B cell (primary cell): ENCODE data around the gene HMGN4. TPM values are rescaled to one million over a fixed set of nuclear protein-coding genes. Genes with fewer than 3 reads are reported as not detected.
"Not testable (repeated sequence)": the region's sequence is repeated elsewhere in the genome, so short reads cannot be mapped to it uniquely, and the experiment has no call there.

Experiments
- ATAC-seq: fragments of 200-7000 bp; cut with Tn5 transposase; one replicate; pipeline ENCODE4 v1.10.0; 2021; ENCODE audit warnings: low read depth, mild to moderate bottlenecking, moderate number of reproducible peaks, moderate library complexity
- CTCF ChIA-PET: fragments of 350-600 bp; sonication (Branson Sonifier 250); formaldehyde crosslinking; loops from one replicate; lab custom pipeline; 2021; ENCODE audit warnings: antibody characterized with exemption, inconsistent platforms; lab: Charles Lee
- POLR2A ChIA-PET: fragments of 350-600 bp; sonication (Branson Sonifier 250); formaldehyde crosslinking; loops from one replicate; lab custom pipeline; 2021; ENCODE audit warnings: antibody characterized with exemption; lab: Charles Lee
- DNase-seq: peaks from one replicate; pipeline ENCODE4 v3.0.0; 2013
- H2AFZ ChIP-seq: 2 replicates; pipeline ENCODE4 v1.6.1; 2012; ENCODE audit warnings: mild to moderate bottlenecking, low read depth, low read length; ENCODE audit not compliant: insufficient read depth, poor library complexity, severe bottlenecking
- H3K27ac ChIP-seq, 2 donors: 1 replicate in 1 of 2; 2 replicates in 1 of 2; pipeline ENCODE4 v1.5.1; 2012 to 2013; ENCODE audit warnings: low read length in 2 of 2, mild to moderate bottlenecking in 2 of 2, moderate library complexity in 1 of 2
- H3K27me3 ChIP-seq, 4 experiments: fragments of 200-600 bp in 1 of 4; sonication (generic) in 1 of 4; replicated peaks in 1 of 4; 1 replicate in 2 of 4; 2 replicates in 2 of 4; pipeline versions ENCODE4 v1.6.1 to v1.7.0; 2013 to 2016; ENCODE audit warnings: low read length in 3 of 4, mild to moderate bottlenecking in 2 of 4, mixed read lengths in 1 of 4, moderate library complexity in 1 of 4; ENCODE audit not compliant: insufficient read depth in 4 of 4, control insufficient read depth in 3 of 4; ENCODE audit errors: control extremely low read depth in 1 of 4
- H3K36me3 ChIP-seq, 2 experiments: replicated peaks in 1 of 2; 1 replicate in 1 of 2; 2 replicates in 1 of 2; pipeline versions ENCODE4 v1.6.1 to v1.7.1; 2013; ENCODE audit warnings: low read length in 1 of 2; ENCODE audit not compliant: insufficient read depth in 2 of 2, control insufficient read depth in 1 of 2; ENCODE audit errors: control extremely low read depth in 1 of 2, extremely low read depth in 1 of 2
- H3K4me1 ChIP-seq, 2 donors: fragments of 200-600 bp in 1 of 2; sonication (generic) in 1 of 2; 1 replicate in 1 of 2; 2 replicates in 1 of 2; pipeline versions ENCODE4 v1.5.1 to v1.6.1; 2013 to 2017; ENCODE audit warnings: low read length in 2 of 2; ENCODE audit not compliant: control insufficient read depth in 2 of 2, insufficient read depth in 2 of 2
- H3K4me2 ChIP-seq: replicated peaks from 2 replicates; pipeline ENCODE3; 2012; ENCODE audit warnings: mild to moderate bottlenecking, low read depth, low read length; ENCODE audit not compliant: poor library complexity, severe bottlenecking
- H3K4me3 ChIP-seq, 5 experiments: fragments of 200-600 bp in 1 of 5; sonication (generic) in 1 of 5; 1 replicate in 3 of 5; 2 replicates in 2 of 5; pipeline versions ENCODE4 v1.5.1 to v1.7.0; 2011 to 2016; ENCODE audit warnings: low read length in 4 of 5, mild to moderate bottlenecking in 4 of 5, low read depth in 2 of 5, control low read depth in 1 of 5, moderate library complexity in 1 of 5; ENCODE audit not compliant: insufficient read depth in 1 of 5; ENCODE audit errors: control extremely low read depth in 1 of 5, extremely low read depth in 1 of 5
- H3K79me2 ChIP-seq: fragments of 200-600 bp; sonication (generic); one replicate; pipeline ENCODE4 v1.6.0; 2016; ENCODE audit warnings: low read length; ENCODE audit not compliant: control insufficient read depth, insufficient read depth
- H3K9ac ChIP-seq: fragments of 200-600 bp; sonication (generic); 2 replicates; pipeline ENCODE4 v1.6.1; 2017; ENCODE audit warnings: mild to moderate bottlenecking, low read length, moderate library complexity
- H3K9me3 ChIP-seq, 3 donors: one replicate each; pipeline versions ENCODE4 v1.6.1 to v1.7.1; 2013; ENCODE audit warnings: low read length in 2 of 3; ENCODE audit not compliant: control insufficient read depth in 2 of 3, insufficient read depth in 1 of 3; ENCODE audit errors: control extremely low read depth in 1 of 3
- H4K20me1 ChIP-seq: 2 replicates; pipeline ENCODE4 v1.6.0; 2012; ENCODE audit warnings: mild to moderate bottlenecking, low read length; ENCODE audit not compliant: insufficient read depth, control insufficient read depth, poor library complexity, severe bottlenecking
- H3K27ac Mint-ChIP-seq: one replicate; pipeline ENCODE4 v1.8.0; 2021; ENCODE audit warnings: mixed read lengths
- H3K27me3 Mint-ChIP-seq: one replicate; pipeline ENCODE4 v1.8.0; 2021; ENCODE audit warnings: mixed read lengths
- H3K4me1 Mint-ChIP-seq: one replicate; pipeline ENCODE4 v1.8.0; 2021; ENCODE audit warnings: mixed read lengths
- H3K4me3 Mint-ChIP-seq: one replicate; pipeline ENCODE4 v1.8.0; 2021; ENCODE audit warnings: mixed read lengths
- H3K9me3 Mint-ChIP-seq: one replicate; pipeline ENCODE4 v1.8.0; 2022; ENCODE audit warnings: mixed read lengths; ENCODE audit not compliant: insufficient read depth
- CTCF ChIP-seq: fragments of 200-600 bp; IDR thresholded peaks from one replicate; pipeline ENCODE4 v1.8.0; 2022; ENCODE audit warnings: antibody characterized with exemption, mild to moderate bottlenecking
- EZH2 ChIP-seq: IDR thresholded peaks from 2 replicates; pipeline ENCODE4 v1.6.1; 2012; ENCODE audit warnings: borderline replicate concordance, low read depth, mild to moderate bottlenecking, moderate library complexity, low read length; ENCODE audit not compliant: insufficient read depth, poor library complexity, severe bottlenecking
- WGBS: methylation state at CpG from one replicate; pipeline ENCODE4 v1.1.5; 2013; ENCODE audit warnings: missing lambda C conversion rate; ENCODE audit not compliant: insufficient coverage; 5-methylcytosine and 5-hydroxymethylcytosine counted together
- intact Hi-C: fragments of 100-400 bp; cut with micrococcal nuclease; formaldehyde crosslinking; loops from one replicate; pipeline ENCODE4 v1.10.0; 2022
- polyA plus RNA-seq: library from polyadenylated mRNA; depleted of rRNA; stranded (reverse); fragments of >200 nt; gene quantifications from 2 replicates; pipeline ENCODE4 v1.2.3, GENCODE V29; 2012
- total RNA-seq, 2 donors: library from RNA; stranded (reverse); fragments of 120-200 nt in 1 of 2; gene quantifications; 1 replicate in 1 of 2; 2 replicates in 1 of 2; pipeline versions ENCODE4 v1.2.3 to v1.2.4, GENCODE V29; 2013 to 2022

HMGN4 gene
- total and polyA plus RNA-seq, 2 donors (not counting 1 experiment from before 2014, with no cell fraction given): 37.7 to 81.1 TPM

GRCh38 chr6:26521600-26522391 is 16.4 kb upstream of the HMGN4 start:
- intact Hi-C loops: loop anchor here (1.0 to 5.0 kb wide), 9 partner anchors 11 to 81 kb away; partner anchors contain the start of genes ABT1, BTN2A1 and BTN3A3
- no peaks in the 10 kb centered on the region for H3K27me3 Mint-ChIP-seq
- peak overlapping the region; percentile 84 for H3K4me3 Mint-ChIP-seq
- no peaks in the 10 kb centered on the region for H3K27me3 ChIP-seq
- no peaks in the 10 kb centered on the region for H3K9me3 Mint-ChIP-seq
- 16% methylated on average over 74 of the region's 74 CpGs for WGBS
- DNase-seq (peak; percentile 92), ATAC-seq (peak; percentile 78)
- peaks cover 15% of the 10 kb centered on the region for H3K79me2 ChIP-seq
- H3K9ac ChIP-seq: peak overlapping the region; percentile 66
- peak overlapping the region; percentile 97 for H2AFZ ChIP-seq
- no peaks in the 10 kb centered on the region for H3K9me3 ChIP-seq
- peaks cover 33% of the 10 kb centered on the region for H3K4me1 Mint-ChIP-seq
- ChIA-PET CTCF (interaction anchor here (1.0 to 4.3 kb wide), 7 partner anchors 11 to 346 kb away, joined by 3 to 27 read pairs (median 3); no protein-coding TSS in a partner anchor), POLR2A (interaction anchor here (1.1 to 4.5 kb wide), 5 partner anchors 11 to 398 kb away, joined by 3 to 51 read pairs (median 4); partner anchors contain the start of gene HMGN4)
- H3K36me3 ChIP-seq: no peaks in the 10 kb centered on the region
- peak overlapping the region; percentile 85 to 94 for H3K27ac ChIP-seq
- TF ChIP-seq CTCF: peak; percentile 65
- TF ChIP-seq EZH2: no peak
- peak overlapping the region; percentile 91 for H3K27ac Mint-ChIP-seq
- H3K4me3 ChIP-seq: peak overlapping the region; percentile 60 to 95 (median 74)
- H4K20me1 ChIP-seq: no peaks in the 10 kb centered on the region
- H3K4me1 ChIP-seq: peaks cover 17 to 20% of the 10 kb centered on the region in 2 donors
- H3K4me2 ChIP-seq: peak overlapping the region; percentile 81

- CTCF ChIA-PET: interaction anchor here (0.9 to 4.3 kb wide), 6 partner anchors 10 to 201 kb away, joined by 3 to 27 read pairs (median 4); partner anchors contain the start of gene HMGN4
Measured at GRCh38 chr6:26522486-26523228, 15.5 kb upstream of the HMGN4 start.

GRCh38 chr6:26524314-26524713 is 13.9 kb upstream of the HMGN4 start:
- H3K9me3 Mint-ChIP-seq, H3K27me3 ChIP-seq, H3K36me3 ChIP-seq, H3K27ac Mint-ChIP-seq, POLR2A ChIA-PET, H3K9me3 ChIP-seq, H3K9ac ChIP-seq, H4K20me1 ChIP-seq, H3K4me3 Mint-ChIP-seq, DNase-seq, H3K4me2 ChIP-seq, H3K27ac ChIP-seq, H3K4me3 ChIP-seq, H3K27me3 Mint-ChIP-seq, ATAC-seq, H2AFZ ChIP-seq: not testable (repeated sequence)
- Histone ChIP-seq H3K79me2 (peaks cover 15% of the 10 kb centered on the region), H3K4me1 (peaks cover 17 to 20% of the 10 kb centered on the region in 2 donors)
- CTCF ChIA-PET: interaction anchor here (0.7 to 1.3 kb wide), 3 partner anchors 9 to 45 kb away, joined by 3 to 6 read pairs (median 4); no protein-coding TSS in a partner anchor
- peaks cover 33% of the 10 kb centered on the region for H3K4me1 Mint-ChIP-seq
- intact Hi-C loops: loop anchor here (5.0 kb wide), 1 partner anchor 67 kb away; the partner anchor contains the start of gene BTN2A1
- 100% methylated on average over 1 of the region's 2 CpGs for WGBS

More at GRCh38 chr6:26522486-26523228, 15.5 kb upstream of the HMGN4 start:
- intact Hi-C loops: loop anchor here (1.0 to 5.0 kb wide), 2 partner anchors 46 to 65 kb away; partner anchors contain the start of gene BTN2A1
- no CpG with 5 or more reads among the region's 11 CpGs for WGBS
- Histone ChIP-seq H2AFZ (peak overlapping the region; percentile 97), H3K4me3 (peak overlapping the region; percentile 0 to 84 (median 70)), H3K79me2 (peaks cover 15% of the 10 kb centered on the region), H3K4me1 (peaks cover 17 to 20% of the 10 kb centered on the region in 2 donors), H3K4me2 (peak overlapping the region; percentile 81), H3K9ac (peak overlapping the region; percentile 66), H3K27ac (peak overlapping the region; percentile 85 to 94)
- H3K9me3 ChIP-seq, ATAC-seq, H3K27me3 Mint-ChIP-seq, H3K9me3 Mint-ChIP-seq, H4K20me1 ChIP-seq, H3K36me3 ChIP-seq, H3K27me3 ChIP-seq: not testable (repeated sequence)
- Mint-ChIP-seq H3K4me1 (peaks cover 33% of the 10 kb centered on the region), H3K27ac (peak overlapping the region; percentile 91), H3K4me3 (peak overlapping the region; percentile 84)
- POLR2A ChIA-PET: interaction anchor here (2.6 to 4.5 kb wide), 2 partner anchors 10 to 15 kb away, joined by 16 to 51 read pairs; partner anchors contain the start of gene HMGN4
- DNase-seq: peak; percentile 19
